IMR-90 (cell line): Measurements from ENCODE around the gene TDRD1. TPM values are rescaled to one million over a fixed set of nuclear protein-coding genes. Genes with fewer than 3 reads are reported as not detected.

Experiments
- ATAC-seq: fragments of 200-7000 bp; cut with Tn5 transposase; 2 replicates; pipeline ENCODE4 v1.9.1; 2020; ENCODE audit warnings: low read depth, mild to moderate bottlenecking, moderate library complexity
- BruUV-seq: library from RNA; stranded (reverse); fragments of 400-500 nt; replicated peaks from 2 replicates; lab custom pipeline; 2021; lab: Mats Ljungman, UMichigan
- CTCF ChIA-PET: fragments of 300-600 bp; formaldehyde crosslinking; extraction: SDS; loops from one replicate; lab custom pipeline; 2021; ENCODE audit warnings: antibody characterized with exemption; lab: Yijun Ruan, JAX
- POLR2A ChIA-PET: fragments of 300-600 bp; sonication (Branson Sonifier 250); formaldehyde crosslinking; loops from one replicate; lab custom pipeline; 2022; ENCODE audit warnings: antibody characterized with exemption; ENCODE audit not compliant: unreplicated experiment; lab: Charles Lee
- DNase-seq: peaks from one replicate; pipeline ENCODE4 v3.0.0; 2013
- H2AFZ ChIP-seq: replicated peaks from 2 replicates; pipeline ENCODE3; 2013; ENCODE audit warnings: low read length, mild to moderate bottlenecking; ENCODE audit not compliant: poor library complexity
- H2AK5ac ChIP-seq: 2 replicates; pipeline ENCODE4 v1.6.1; 2013; ENCODE audit warnings: low read depth, low read length, inconsistent platforms
- H2AK9ac ChIP-seq: replicated peaks from 2 replicates; pipeline ENCODE3; 2013; ENCODE audit warnings: mild to moderate bottlenecking, low read depth, low read length, moderate library complexity; ENCODE audit not compliant: poor library complexity
- H2BK120ac ChIP-seq: 2 replicates; pipeline ENCODE4 v1.6.1; 2013; ENCODE audit warnings: low read depth, low read length, inconsistent platforms
- H2BK15ac ChIP-seq: 3 replicates; pipeline ENCODE4 v1.6.1; 2013; ENCODE audit warnings: low read depth, low read length, inconsistent platforms
- H2BK20ac ChIP-seq: 2 replicates; pipeline ENCODE4 v1.6.1; 2013; ENCODE audit warnings: low read depth, mild to moderate bottlenecking, inconsistent platforms, low read length, moderate library complexity
- H2BK5ac ChIP-seq: 2 replicates; pipeline ENCODE4 v1.6.1; 2013; ENCODE audit warnings: mild to moderate bottlenecking, low read depth, low read length, inconsistent platforms; ENCODE audit not compliant: poor library complexity, severe bottlenecking
- H3K14ac ChIP-seq: replicated peaks from 2 replicates; pipeline ENCODE4 v1.6.1; 2013; ENCODE audit warnings: low read depth, low read length, inconsistent platforms
- H3K18ac ChIP-seq: 2 replicates; pipeline ENCODE4 v1.6.1; 2013; ENCODE audit warnings: low read depth, low read length, control low read depth
- H3K23ac ChIP-seq: 2 replicates; pipeline ENCODE4 v1.6.1; 2013; ENCODE audit warnings: low read depth, low read length, inconsistent platforms
- H3K27ac ChIP-seq: 2 replicates; pipeline ENCODE4 v1.5.1; 2013; ENCODE audit warnings: mild to moderate bottlenecking, control low read depth, low read length; ENCODE audit not compliant: insufficient read depth
- H3K27me3 ChIP-seq: 2 replicates; pipeline ENCODE4 v1.6.1; 2013; ENCODE audit warnings: low read length; ENCODE audit not compliant: control insufficient read depth, insufficient read depth
- H3K36me3 ChIP-seq: 2 replicates; pipeline ENCODE4 v1.6.1; 2013; ENCODE audit warnings: low read length, mixed read lengths; ENCODE audit not compliant: control insufficient read depth, insufficient read depth
- H3K4ac ChIP-seq: 2 replicates; pipeline ENCODE4 v1.6.1; 2013; ENCODE audit warnings: low read depth, low read length, inconsistent platforms
- H3K4me1 ChIP-seq: 2 replicates; pipeline ENCODE4 v1.6.1; 2013; ENCODE audit warnings: low read length, mixed read lengths; ENCODE audit not compliant: control insufficient read depth, insufficient read depth
- H3K4me2 ChIP-seq: 2 replicates; pipeline ENCODE4 v1.6.1; 2013; ENCODE audit warnings: low read depth, mild to moderate bottlenecking, control low read depth, low read length, moderate library complexity
- H3K4me3 ChIP-seq: 2 replicates; pipeline ENCODE4 v1.5.1; 2013; ENCODE audit warnings: low read depth, mild to moderate bottlenecking, control low read depth, low read length, moderate library complexity; ENCODE audit not compliant: insufficient read depth
- H3K56ac ChIP-seq: 2 replicates; pipeline ENCODE4 v1.6.1; 2013; ENCODE audit warnings: low read length, inconsistent platforms; ENCODE audit not compliant: insufficient read depth; ENCODE audit errors: extremely low read depth
- H3K79me1 ChIP-seq, 2 experiments: 2 replicates each; pipeline ENCODE4 v1.6.1; 2013; ENCODE audit warnings: low read length in 2 of 2, inconsistent platforms in 1 of 2, low read depth in 1 of 2
- H3K9ac ChIP-seq: 2 replicates; pipeline ENCODE4 v1.6.1; 2013; ENCODE audit warnings: low read depth, low read length, control low read depth
- H3K9me1 ChIP-seq: 2 replicates; pipeline ENCODE4 v1.6.1; 2013; ENCODE audit warnings: low read length, inconsistent platforms; ENCODE audit not compliant: insufficient read depth
- H3K9me3 ChIP-seq: 2 replicates; pipeline ENCODE4 v1.6.1; 2013; ENCODE audit warnings: low read length; ENCODE audit not compliant: control insufficient read depth, insufficient read depth
- H4K20me1 ChIP-seq: 2 replicates; pipeline ENCODE4 v1.6.1; 2013; ENCODE audit warnings: low read length, inconsistent platforms; ENCODE audit not compliant: insufficient read depth
- H4K5ac ChIP-seq: 2 replicates; pipeline ENCODE4 v1.6.1; 2013; ENCODE audit warnings: mild to moderate bottlenecking, low read depth, low read length, control low read depth
- H4K8ac ChIP-seq, 2 experiments: 2 replicates each; pipeline ENCODE4 v1.6.1; 2013; ENCODE audit warnings: low read depth in 2 of 2, low read length in 2 of 2, control low read depth in 1 of 2, inconsistent platforms in 1 of 2
- H4K91ac ChIP-seq: 2 replicates; pipeline ENCODE4 v1.6.1; 2013; ENCODE audit warnings: low read depth, low read length, inconsistent platforms; ENCODE audit not compliant: insufficient read depth
- MAFK ChIP-seq: IDR thresholded peaks from 2 replicates; pipeline ENCODE4 v1.6.1; 2012; ENCODE audit warnings: low read depth, low read length, improper control_type of control experiment
- NFE2L2 ChIP-seq: fragments of 150-350 bp; IDR thresholded peaks from 2 replicates; pipeline ENCODE4 v1.6.1; 2016; ENCODE audit warnings: low read depth, mild to moderate bottlenecking, low read length
- RFX5 ChIP-seq: IDR thresholded peaks from 2 replicates; pipeline ENCODE4 v1.8.0; 2012; ENCODE audit warnings: low read depth, mild to moderate bottlenecking, low read length, moderate library complexity
- WGBS, 2 experiments: methylation state at CpG; one replicate each; pipeline versions ENCODE4 v1.1.5 to v1.1.7; 2013; ENCODE audit warnings: missing lambda C conversion rate in 2 of 2; ENCODE audit not compliant: insufficient read length in 1 of 2; ENCODE audit errors: extremely low coverage in 2 of 2; 5-methylcytosine and 5-hydroxymethylcytosine counted together
- dilution Hi-C: fragments of 300-500 bp; cut with HindIII; formaldehyde crosslinking; loops from one replicate; pipeline ENCODE4 v1.14.3; 2018; ENCODE audit warnings: low sequenced_read_pairs; ENCODE audit not compliant: unreplicated experiment
- in situ Hi-C: fragments of 300-500 bp; cut with MboI; formaldehyde crosslinking; loops from 3 replicates; pipeline ENCODE4 v1.14.3; 2019; ENCODE audit warnings: low sequenced_read_pairs, inconsistent platforms, mixed read lengths
- intact Hi-C: fragments of 100-400 bp; cut with micrococcal nuclease; formaldehyde crosslinking; loops from 2 replicates; pipeline ENCODE4 v1.10.0; 2022
- polyA plus RNA-seq, 3 experiments: library from polyadenylated mRNA; depleted of rRNA; stranded (reverse); fragments of >200 nt; gene quantifications; 2 replicates each; pipeline ENCODE4 v1.2.3, GENCODE V29; 2012; ENCODE audit warnings: low replicate concordance in 1 of 3
- total RNA-seq: library from RNA; depleted of rRNA; stranded (reverse); fragments of >200 nt; gene quantifications from 2 replicates; pipeline ENCODE4 v1.2.3, GENCODE V29; 2012

TDRD1 gene
- total and polyA plus RNA-seq, 2 of the 4 experiments (the other 2 are of a cell fraction): not detected

- H4K5ac ChIP-seq: no peak overlapping the region
- no TSS peak for BruUV-seq
- H3K4me2 ChIP-seq: peak overlapping the region; percentile 88
- H3K9me3 ChIP-seq: no peaks in the 10 kb centered on the region
- 0% methylated on average over 8 of the region's 19 CpGs; no CpG with 5 or more reads in 1 of the 2 experiments for WGBS, 2 experiments
- CTCF ChIA-PET: no interaction called here
- no peak overlapping the region for H2AK9ac ChIP-seq
- no peaks in the 10 kb centered on the region for H4K20me1 ChIP-seq
- no peak overlapping the region for H4K91ac ChIP-seq
- H3K9me1 ChIP-seq: 0 out of 2 replicates have a peak, but pooled peaks cover 3% of the 10 kb centered on the region
- no peak overlapping the region for H4K8ac ChIP-seq
- intact Hi-C loops (loop anchor here (5.0 kb wide), 1 partner anchor 467 kb away; no protein-coding TSS in a partner anchor), dilution Hi-C loops (no loop called here), in situ Hi-C loops (no loop called here)
- DNase-seq: peak; percentile 7
- no peaks in the 10 kb centered on the region for H3K36me3 ChIP-seq
- no peak overlapping the region for H2AK5ac ChIP-seq
- peak overlapping the region; percentile 90 for H3K4me3 ChIP-seq
- no peak overlapping the region for H3K9ac ChIP-seq
- H3K4ac ChIP-seq: no peak overlapping the region
- H3K23ac ChIP-seq: no peak overlapping the region
- H3K18ac ChIP-seq: no peak overlapping the region
- no peak overlapping the region for H2BK20ac ChIP-seq
- no peak; the same call in 1 of the 2 replicates for ATAC-seq
- H3K4me1 ChIP-seq: no peaks in the 10 kb centered on the region
- peaks cover 6% of the 10 kb centered on the region for H3K27me3 ChIP-seq
- peak; percentile 52; the same call in 1 of the 2 replicates for TF ChIP-seq MAFK
- TF ChIP-seq RFX5: no peak
- no peak for TF ChIP-seq NFE2L2
- no peak overlapping the region for H3K56ac ChIP-seq
- no peak overlapping the region for H2BK120ac ChIP-seq
- H2AFZ ChIP-seq: peak overlapping the region; percentile 100
- POLR2A ChIA-PET: no interaction called here
- H3K27ac ChIP-seq: no peak overlapping the region
- H3K79me1 ChIP-seq: peaks cover 0 to 26% of the 10 kb centered on the region in 2 experiments; a peak in 3 of 4 replicates
- no peak overlapping the region for H3K14ac ChIP-seq
- no peak overlapping the region for H2BK5ac ChIP-seq
- no peak overlapping the region for H2BK15ac ChIP-seq
Observed at GRCh38 chr10:114174695-114175188, 4.4 kb upstream of the TDRD1 start.
